ENCODE results near the gene KANK4.

- TF ChIP-seq CTCF (IDR thresholded peaks at IDR 0.05), result no peak
- TF ChIP-seq POLR2A (IDR thresholded peaks at IDR 0.05), result no peak
Measured at GRCh38 chr1:62311473-62311943, 7.7 kb downstream of the KANK4 start.

All from testis (tissue), 2 donors.